Nephron (organoid): Measurements from ENCODE around the gene SYT2.
"Not testable (repeated sequence)": the region's sequence is repeated elsewhere in the genome, so short reads cannot be mapped to it uniquely, and the experiment has no call there.

Experiments
- H3K27ac Mint-ChIP-seq, 3 experiments: 2 replicates each; pipeline ENCODE4 v1.8.0; 2020; ENCODE audit warnings: mixed read lengths in 3 of 3, mild to moderate bottlenecking in 2 of 3, moderate library complexity in 1 of 3
- H3K27me3 Mint-ChIP-seq: 2 replicates; pipeline ENCODE4 v1.8.0; 2021; ENCODE audit warnings: low read depth, mild to moderate bottlenecking, moderate library complexity, mixed read lengths
- H3K36me3 Mint-ChIP-seq: 2 replicates; pipeline ENCODE4 v1.8.0; 2020; ENCODE audit warnings: low read depth, mixed read lengths
- H3K4me1 Mint-ChIP-seq: 2 replicates; pipeline ENCODE4 v1.8.0; 2020; ENCODE audit warnings: mixed read lengths
- H3K4me3 Mint-ChIP-seq, 3 experiments: 2 replicates each; pipeline ENCODE4 v1.8.0; 2020; ENCODE audit warnings: mild to moderate bottlenecking in 3 of 3, mixed read lengths in 3 of 3, moderate library complexity in 2 of 3
- H3K9me3 Mint-ChIP-seq: 2 replicates; pipeline ENCODE4 v1.8.0; 2020; ENCODE audit warnings: mixed read lengths
- TF ChIP-seq, protein P1 (sequence below), 3 experiments: fragments of 200-600 bp; sonication (generic); IDR thresholded peaks; one replicate each; pipeline ENCODE4 v1.5.0; 2021; ENCODE audit warnings: antibody characterized with exemption in 3 of 3; ENCODE audit not compliant: unreplicated experiment in 3 of 3

Gene SYT2

DNA sequence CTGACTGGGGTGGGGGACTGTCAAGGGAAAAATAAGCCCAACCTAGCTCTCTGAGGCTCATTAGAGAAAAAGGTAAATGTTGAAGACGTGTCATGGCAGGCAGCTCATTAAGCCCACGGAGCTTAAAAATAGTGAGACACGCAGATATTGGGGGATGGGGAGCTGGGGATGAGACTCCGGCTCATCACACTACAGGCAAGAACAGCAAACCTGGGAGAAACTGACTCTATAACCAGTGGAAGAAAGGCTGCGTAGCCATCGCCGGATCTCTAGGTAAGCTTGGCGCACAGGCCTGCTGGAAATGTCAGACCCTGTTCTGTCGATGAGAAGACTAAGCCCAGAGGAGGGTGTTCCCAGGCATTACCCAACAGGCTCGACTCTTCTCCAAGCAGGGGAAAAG, 78.0 kb downstream of the SYT2 start:
- Mint-ChIP-seq H3K4me1 (peaks cover 4% of the 10 kb centered on the region), H3K4me3 (no peak overlapping the region), H3K9me3 (no peaks in the 10 kb centered on the region), H3K27me3 (peaks cover 34% of the 10 kb centered on the region), H3K27ac (no peak overlapping the region), H3K36me3 (no peaks in the 10 kb centered on the region)
- TF ChIP-seq, protein P1, sequence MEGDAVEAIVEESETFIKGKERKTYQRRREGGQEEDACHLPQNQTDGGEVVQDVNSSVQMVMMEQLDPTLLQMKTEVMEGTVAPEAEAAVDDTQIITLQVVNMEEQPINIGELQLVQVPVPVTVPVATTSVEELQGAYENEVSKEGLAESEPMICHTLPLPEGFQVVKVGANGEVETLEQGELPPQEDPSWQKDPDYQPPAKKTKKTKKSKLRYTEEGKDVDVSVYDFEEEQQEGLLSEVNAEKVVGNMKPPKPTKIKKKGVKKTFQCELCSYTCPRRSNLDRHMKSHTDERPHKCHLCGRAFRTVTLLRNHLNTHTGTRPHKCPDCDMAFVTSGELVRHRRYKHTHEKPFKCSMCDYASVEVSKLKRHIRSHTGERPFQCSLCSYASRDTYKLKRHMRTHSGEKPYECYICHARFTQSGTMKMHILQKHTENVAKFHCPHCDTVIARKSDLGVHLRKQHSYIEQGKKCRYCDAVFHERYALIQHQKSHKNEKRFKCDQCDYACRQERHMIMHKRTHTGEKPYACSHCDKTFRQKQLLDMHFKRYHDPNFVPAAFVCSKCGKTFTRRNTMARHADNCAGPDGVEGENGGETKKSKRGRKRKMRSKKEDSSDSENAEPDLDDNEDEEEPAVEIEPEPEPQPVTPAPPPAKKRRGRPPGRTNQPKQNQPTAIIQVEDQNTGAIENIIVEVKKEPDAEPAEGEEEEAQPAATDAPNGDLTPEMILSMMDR (IDR thresholded peaks at IDR 0.05; ENCODE audit: unreplicated experiment in 3 of 3): no peak

DNA sequence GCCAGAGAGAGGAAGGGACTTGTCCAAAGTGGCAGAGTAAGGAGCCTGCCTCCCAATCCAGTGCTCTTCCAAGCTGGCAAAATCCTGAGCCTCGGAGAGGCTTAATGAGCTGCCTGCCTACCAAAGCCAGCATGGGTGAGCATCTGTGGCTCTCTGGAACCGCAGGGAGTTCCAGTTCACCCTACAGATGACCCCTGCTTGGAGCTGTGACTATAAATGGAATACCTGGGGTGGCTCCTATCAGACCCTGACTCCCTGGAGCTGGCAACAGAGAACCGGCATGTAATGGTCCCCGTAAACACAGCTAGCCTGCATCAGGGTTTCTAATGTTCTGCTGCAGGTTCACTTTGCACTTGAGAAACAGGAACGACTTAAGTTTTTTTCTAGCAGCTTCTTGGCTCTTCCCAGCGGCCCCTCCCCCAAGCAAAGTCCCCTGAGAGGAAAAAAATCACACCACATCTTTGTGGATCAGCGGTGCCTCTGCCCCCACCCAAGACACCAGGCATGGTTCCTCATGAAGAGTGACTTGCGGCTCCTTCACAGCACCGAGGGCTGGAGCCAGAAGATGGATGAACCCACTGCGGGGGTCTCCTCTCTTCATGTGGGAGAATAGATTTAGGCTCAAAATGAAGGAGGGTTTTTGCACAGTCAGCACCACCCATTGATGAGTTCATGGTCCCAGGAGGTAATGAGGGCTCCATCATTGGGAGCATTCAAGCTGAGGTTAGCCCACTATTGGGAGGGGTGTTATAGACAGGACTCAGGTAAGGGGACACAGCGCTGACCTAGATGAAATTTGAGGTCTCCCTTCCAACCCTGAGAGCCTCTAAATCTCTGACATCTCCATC, 79.0 kb downstream of the SYT2 start:
- TF ChIP-seq, protein P1 (IDR thresholded peaks at IDR 0.05; ENCODE audit: unreplicated experiment in 3 of 3): no peak
- no peaks in the 10 kb centered on the region for H3K9me3 Mint-ChIP-seq
- no peak overlapping the region for H3K27ac Mint-ChIP-seq
- no peak overlapping the region for H3K4me3 Mint-ChIP-seq
- peaks cover 34% of the 10 kb centered on the region for H3K27me3 Mint-ChIP-seq
- H3K36me3 Mint-ChIP-seq: no peaks in the 10 kb centered on the region
- peaks cover 4% of the 10 kb centered on the region for H3K4me1 Mint-ChIP-seq

DNA sequence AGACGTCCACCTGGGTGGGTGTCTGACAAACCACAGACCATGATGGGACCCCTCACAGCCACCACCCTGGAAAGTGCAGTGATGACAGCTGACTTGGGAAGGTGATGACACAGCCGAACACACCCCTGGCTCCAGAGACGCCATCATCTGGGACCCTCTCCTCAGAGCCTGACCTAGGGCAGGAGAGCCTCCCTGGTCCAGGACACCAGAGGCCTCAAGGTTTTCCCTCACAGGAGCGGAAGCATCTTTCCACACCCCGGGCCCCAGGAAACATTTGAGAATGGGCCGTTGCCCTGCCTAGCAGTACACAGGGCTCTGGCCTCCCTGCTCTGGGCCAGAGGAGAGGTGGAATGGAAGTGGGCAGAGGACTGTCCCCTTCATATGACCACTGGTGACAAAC, 79.7 kb downstream of the SYT2 start:
- Mint-ChIP-seq H3K36me3 (no peaks in the 10 kb centered on the region), H3K9me3 (no peaks in the 10 kb centered on the region), H3K27me3 (peaks cover 30% of the 10 kb centered on the region), H3K4me3 (no peak overlapping the region), H3K27ac (no peak overlapping the region), H3K4me1 (peaks cover 4% of the 10 kb centered on the region)
- TF ChIP-seq, protein P1 (IDR thresholded peaks at IDR 0.05; ENCODE audit: unreplicated experiment in 3 of 3): no peak

DNA sequence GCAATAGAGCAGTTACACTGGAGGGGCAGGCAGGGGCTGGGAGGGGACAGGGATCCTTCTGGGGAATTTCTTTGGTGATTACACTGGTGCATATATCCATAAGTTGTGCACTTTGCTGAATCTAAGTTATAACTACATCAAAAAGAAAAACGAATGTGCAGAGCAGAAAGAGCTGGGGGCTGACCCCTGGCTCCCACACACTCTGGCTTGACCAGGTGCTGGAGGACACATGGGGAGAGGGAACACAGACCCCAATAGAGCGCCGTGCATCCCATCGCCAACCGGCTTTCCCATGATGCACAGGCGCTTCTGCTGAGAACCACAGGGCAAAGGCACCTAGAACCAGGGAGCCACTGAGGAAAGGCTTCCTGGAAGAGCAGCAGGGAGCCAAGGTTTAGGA, 80.2 kb downstream of the SYT2 start:
- H3K27ac Mint-ChIP-seq, H3K4me1 Mint-ChIP-seq: not testable (repeated sequence)
- peaks cover 30% of the 10 kb centered on the region for H3K27me3 Mint-ChIP-seq

DNA sequence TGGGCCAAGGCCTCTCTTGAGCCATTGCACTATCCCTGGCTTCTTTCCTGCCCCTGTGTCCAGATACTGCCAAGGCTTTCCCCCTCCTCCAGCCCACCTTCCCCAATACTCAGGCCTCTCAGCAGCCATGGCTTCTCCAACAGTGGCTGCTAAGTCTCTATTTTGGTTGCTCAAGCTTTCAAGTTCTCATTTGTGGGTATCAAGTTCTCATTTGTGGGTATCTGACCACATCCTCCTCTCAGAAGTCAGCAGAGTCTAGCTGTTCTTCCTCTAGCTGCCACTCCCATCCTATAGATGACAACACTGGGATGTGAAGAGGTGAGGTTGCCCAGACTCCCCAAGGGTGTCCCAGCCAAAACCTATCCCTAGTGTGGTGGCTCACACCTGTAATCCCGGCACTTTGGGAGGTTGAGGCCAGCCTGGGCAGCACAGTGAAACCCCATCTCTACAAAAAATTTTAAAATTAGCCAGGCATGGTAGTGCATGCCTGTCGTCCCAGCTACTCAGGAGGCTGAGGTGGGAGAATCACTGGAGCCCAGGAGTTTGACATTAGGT, 80.9 kb downstream of the SYT2 start:
- H3K4me3 Mint-ChIP-seq, H3K27ac Mint-ChIP-seq, H3K4me1 Mint-ChIP-seq, H3K36me3 Mint-ChIP-seq, H3K9me3 Mint-ChIP-seq: not testable (repeated sequence)
- H3K27me3 Mint-ChIP-seq: peaks cover 30% of the 10 kb centered on the region

More for the DNA sequence above, 80.2 kb downstream of the SYT2 start:
- not testable (repeated sequence) for H3K9me3 Mint-ChIP-seq, H3K36me3 Mint-ChIP-seq, H3K4me3 Mint-ChIP-seq

DNA sequence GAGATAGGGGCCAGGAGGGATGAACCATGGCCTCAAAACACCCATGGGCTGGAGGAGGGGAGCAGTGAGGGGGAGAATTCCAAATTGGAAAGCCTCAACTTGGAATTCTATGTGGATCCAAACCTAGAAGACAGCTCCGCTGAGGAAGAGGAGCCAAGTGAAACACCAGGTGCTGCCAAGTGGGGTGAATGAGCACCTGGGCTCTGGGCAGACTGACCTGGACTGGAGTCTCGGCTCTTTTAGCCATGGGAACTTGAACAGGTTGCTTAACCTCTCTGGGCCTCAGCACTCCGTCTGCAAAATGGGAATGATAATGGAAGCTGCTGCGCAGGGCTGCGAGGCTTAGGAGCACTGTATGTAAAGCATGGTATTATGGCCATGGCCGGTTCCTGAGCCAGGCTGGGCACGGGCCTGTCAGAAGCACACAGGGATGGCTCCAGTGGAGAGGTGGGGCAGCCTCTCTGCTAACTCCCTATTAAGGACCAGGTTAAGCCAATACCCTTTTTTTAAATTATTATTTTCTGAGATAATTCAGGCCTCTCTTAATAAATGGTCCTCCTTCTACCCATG, 81.5 kb downstream of the SYT2 start:
- peaks cover 29% of the 10 kb centered on the region for H3K27me3 Mint-ChIP-seq
- H3K4me3 Mint-ChIP-seq: no peak overlapping the region
- H3K36me3 Mint-ChIP-seq: no peaks in the 10 kb centered on the region
- H3K9me3 Mint-ChIP-seq: no peaks in the 10 kb centered on the region
- peaks cover 4% of the 10 kb centered on the region for H3K4me1 Mint-ChIP-seq
- TF ChIP-seq, protein P1 (IDR thresholded peaks at IDR 0.05; ENCODE audit: unreplicated experiment in 3 of 3): no peak
- no peak overlapping the region for H3K27ac Mint-ChIP-seq
